GM21825 (cell line): ENCODE results near the gene CFAP119.

Experiments
- ATAC-seq: cut with Tn5 transposase; IDR thresholded peaks from one replicate; pipeline ENCODE4 v1.9.1; 2021; ENCODE audit warnings: mild to moderate bottlenecking, moderate library complexity; ENCODE audit not compliant: unreplicated experiment

Gene CFAP119

GRCh38 chr16:30762991-30763725, 1.3 kb upstream of the CFAP119 start:
- no peak for ATAC-seq

- peak; percentile 25 for ATAC-seq
Observed at GRCh38 chr16:30761427-30761927, 385 bp downstream of the CFAP119 start.

GRCh38 chr16:30760577-30761426, 1.1 kb downstream of the CFAP119 start:
- ATAC-seq: no peak

- no peak for ATAC-seq
Observed at GRCh38 chr16:30760001-30760559, 1.8 kb downstream of the CFAP119 start.

- no peak for ATAC-seq
Observed at GRCh38 chr16:30758988-30759491, 2.8 kb downstream of the CFAP119 start.

- no peak for ATAC-seq
Observed at GRCh38 chr16:30757316-30757715, 4.5 kb downstream of the CFAP119 start.

- no peak for ATAC-seq
Observed at GRCh38 chr16:30756781-30757100, 5.1 kb downstream of the CFAP119 start.

- no peak for ATAC-seq
Observed at GRCh38 chr16:30755955-30756780, 5.7 kb downstream of the CFAP119 start.

GRCh38 chr16:30753596-30753995, 8.3 kb downstream of the CFAP119 start:
- no peak for ATAC-seq

- ATAC-seq: no peak
Observed at GRCh38 chr16:30750876-30751465, 10.9 kb downstream of the CFAP119 start.

GRCh38 chr16:30750201-30750600, 11.7 kb downstream of the CFAP119 start:
- no peak for ATAC-seq

GRCh38 chr16:30748634-30749445, 13.0 kb downstream of the CFAP119 start:
- peak; percentile 17 for ATAC-seq

- peak; percentile 92 for ATAC-seq
Observed at GRCh38 chr16:30747799-30748633, 13.8 kb downstream of the CFAP119 start, which contains the start of gene PHKG2. TSS of gene PHKG2 (plus strand) at chr16:30748425. CDS start at chr16:30748821, 396 bp downstream.

- ATAC-seq: no peak
Observed at GRCh38 chr16:30747331-30747730, 14.5 kb downstream of the CFAP119 start.

- no peak for ATAC-seq
Observed at GRCh38 chr16:30746638-30747175, 15.2 kb downstream of the CFAP119 start.

GRCh38 chr16:30745082-30745481, 16.8 kb downstream of the CFAP119 start:
- no peak for ATAC-seq

- ATAC-seq: no peak
Observed at GRCh38 chr16:30744183-30744582, 17.7 kb downstream of the CFAP119 start.

GRCh38 chr16:30743716-30744115, 18.1 kb downstream of the CFAP119 start:
- ATAC-seq: no peak
